Neuronal stem cell (in vitro differentiated cells): ENCODE measurements around the gene PBRM1. TPM values are rescaled to one million over a fixed set of nuclear protein-coding genes. Genes with fewer than 3 reads are reported as not detected.
A peak's percentile ranks its signal among the peaks of the same experiment; 100 is the strongest.

Experiments used
- DNase-seq: peaks from one replicate; pipeline ENCODE4 v3.0.0-alpha.2; 2013; ENCODE audit warnings: low spot score
- H2AFZ ChIP-seq: one replicate; pipeline ENCODE4 v1.6.1; 2013; ENCODE audit warnings: mild to moderate bottlenecking, low read length, inconsistent platforms
- H2AK5ac ChIP-seq: 2 replicates; pipeline ENCODE4 v1.6.1; 2013; ENCODE audit warnings: low read depth, mild to moderate bottlenecking, inconsistent platforms, low read length, moderate library complexity, mixed read lengths
- H2BK120ac ChIP-seq: 2 replicates; pipeline ENCODE4 v1.6.1; 2013; ENCODE audit warnings: low read depth, mild to moderate bottlenecking, inconsistent platforms, low read length, moderate library complexity, mixed read lengths
- H2BK12ac ChIP-seq: one replicate; pipeline ENCODE4 v1.6.1; 2013; ENCODE audit warnings: low read length, inconsistent platforms
- H2BK15ac ChIP-seq: 2 replicates; pipeline ENCODE4 v1.6.1; 2013; ENCODE audit warnings: mild to moderate bottlenecking, low read length, inconsistent platforms, mixed read lengths
- H2BK5ac ChIP-seq: one replicate; pipeline ENCODE4 v1.6.1; 2013; ENCODE audit warnings: inconsistent platforms, mild to moderate bottlenecking, low read length, moderate library complexity
- H3K14ac ChIP-seq: one replicate; pipeline ENCODE4 v1.6.1; 2013; ENCODE audit warnings: low read length, inconsistent platforms
- H3K18ac ChIP-seq: 2 replicates; pipeline ENCODE4 v1.6.1; 2013; ENCODE audit warnings: low read length, inconsistent platforms
- H3K23ac ChIP-seq: 2 replicates; pipeline ENCODE4 v1.6.1; 2013; ENCODE audit warnings: low read depth, mild to moderate bottlenecking, mixed read lengths, low read length, inconsistent platforms; ENCODE audit not compliant: poor library complexity
- H3K27ac ChIP-seq: replicated peaks from 3 replicates; pipeline ENCODE4 v1.5.1; 2013; ENCODE audit warnings: low read length, inconsistent platforms
- H3K27me3 ChIP-seq, 3 experiments: 2 replicates each; pipeline ENCODE4 v1.6.1; 2013; ENCODE audit warnings: low read length in 3 of 3, mild to moderate bottlenecking in 2 of 3, inconsistent platforms in 1 of 3, low read depth in 1 of 3, mixed read lengths in 1 of 3, moderate library complexity in 1 of 3; ENCODE audit not compliant: control insufficient read depth in 3 of 3, insufficient read depth in 3 of 3
- H3K36me3 ChIP-seq, 2 donors: replicated peaks in 1 of 2; 2 replicates each; pipeline ENCODE4 v1.6.1; 2013; ENCODE audit warnings: low read length in 2 of 2; ENCODE audit not compliant: control insufficient read depth in 2 of 2, insufficient read depth in 2 of 2
- H3K4ac ChIP-seq: 2 replicates; pipeline ENCODE4 v1.6.1; 2013; ENCODE audit warnings: inconsistent platforms, mild to moderate bottlenecking, low read length, moderate library complexity
- H3K4me1 ChIP-seq, 2 donors: 1 replicate in 1 of 2; 2 replicates in 1 of 2; pipeline ENCODE4 v1.6.1; 2013; ENCODE audit warnings: low read length in 2 of 2, low read depth in 1 of 2; ENCODE audit not compliant: control insufficient read depth in 2 of 2, insufficient read depth in 1 of 2
- H3K4me2 ChIP-seq: one replicate; pipeline ENCODE4 v1.6.1; 2013; ENCODE audit warnings: mild to moderate bottlenecking, low read length, inconsistent platforms; ENCODE audit not compliant: insufficient read depth, poor library complexity, severe bottlenecking
- H3K4me3 ChIP-seq, 2 donors: 2 replicates each; pipeline ENCODE4 v1.5.1; 2013; ENCODE audit warnings: low read length in 2 of 2, mild to moderate bottlenecking in 2 of 2, inconsistent platforms in 1 of 2, moderate library complexity in 1 of 2
- H3K79me1 ChIP-seq: one replicate; pipeline ENCODE4 v1.6.1; 2013; ENCODE audit warnings: low read depth, mild to moderate bottlenecking, inconsistent platforms, low read length, moderate library complexity
- H3K9ac ChIP-seq: one replicate; pipeline ENCODE4 v1.6.1; 2013; ENCODE audit warnings: mild to moderate bottlenecking, low read depth, low read length, inconsistent platforms; ENCODE audit not compliant: poor library complexity
- H3K9me3 ChIP-seq, 2 donors: replicated peaks in 1 of 2; 2 replicates each; pipeline versions ENCODE3 to v1.6.1; 2013; ENCODE audit warnings: low read length in 2 of 2, mild to moderate bottlenecking in 2 of 2, inconsistent platforms in 1 of 2, low read depth in 1 of 2, mixed read lengths in 1 of 2, moderate library complexity in 1 of 2; ENCODE audit not compliant: control insufficient read depth in 2 of 2, insufficient read depth in 1 of 2
- H4K8ac ChIP-seq: one replicate; pipeline ENCODE4 v1.6.1; 2013; ENCODE audit warnings: low read depth, mild to moderate bottlenecking, inconsistent platforms, low read length, moderate library complexity
- H4K91ac ChIP-seq: one replicate; pipeline ENCODE4 v1.6.1; 2013; ENCODE audit warnings: low read length, low read depth, mild to moderate bottlenecking, inconsistent platforms; ENCODE audit not compliant: poor library complexity
- WGBS, 2 donors: extraction: QIAGEN DNeasy Blood & Tissue Kit; methylation state at CpG; one replicate each; pipeline ENCODE4 v1.1.7; 2013; ENCODE audit warnings: missing lambda C conversion rate in 2 of 2, mixed read lengths in 1 of 2; ENCODE audit not compliant: insufficient read length in 2 of 2, insufficient replicate concordance in 1 of 2; ENCODE audit errors: extremely low coverage in 2 of 2; 5-methylcytosine and 5-hydroxymethylcytosine counted together
- small RNA-seq: library from polyadenylated mRNA; stranded (forward); fragments of <200 nt; extraction: miRNeasy Mini kit (QIAGEN cat#:217004); gene quantifications from one replicate; pipeline ENCODE3, GENCODE V24; 2013; ENCODE audit not compliant: insufficient read depth

PBRM1 gene

DNA sequence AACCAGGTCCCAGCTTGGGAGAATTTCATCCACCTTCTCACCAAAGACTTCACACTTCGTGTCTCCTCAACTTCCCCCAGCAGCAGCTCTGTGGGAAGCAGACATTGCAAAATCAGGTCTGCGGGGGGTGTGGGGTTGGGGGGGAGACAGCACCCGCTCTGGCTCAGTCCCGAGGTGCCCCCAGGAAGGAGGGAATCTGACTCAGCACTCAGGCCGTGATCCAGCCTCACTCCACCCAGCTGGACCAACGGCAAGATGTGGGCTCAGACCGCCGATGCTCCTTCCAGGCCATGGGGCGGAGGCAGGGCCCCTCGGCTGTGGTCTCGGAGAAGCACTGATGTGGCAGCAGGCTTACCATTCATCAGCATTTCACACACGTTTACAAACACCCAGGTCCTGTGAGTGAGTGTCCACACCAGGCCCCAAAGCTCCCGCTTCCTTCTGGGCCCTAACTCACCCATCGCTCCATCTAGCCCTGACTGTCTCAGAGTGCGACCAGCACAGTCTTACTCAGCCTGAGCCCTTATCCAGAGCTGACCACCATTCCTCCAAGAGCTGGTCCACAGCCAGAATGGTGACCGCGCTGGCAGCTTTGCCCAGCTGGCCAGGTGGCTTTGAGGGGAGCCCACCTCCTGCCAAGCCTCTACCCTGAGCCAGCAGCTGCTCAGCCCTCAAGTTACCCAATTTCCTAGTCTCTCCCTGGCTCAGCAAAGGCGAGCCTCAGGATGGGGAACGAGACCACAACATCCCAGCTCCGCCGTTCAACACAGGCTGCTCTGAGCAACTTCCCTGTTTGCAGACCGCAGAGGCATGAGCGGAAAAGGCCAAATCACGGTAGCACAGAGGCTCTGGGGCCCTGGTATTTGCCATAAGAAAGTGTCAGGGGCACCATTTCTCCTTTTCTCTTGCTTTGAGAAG, 187.3 kb downstream of the PBRM1 start:
- Histone ChIP-seq H3K79me1 (no peaks in the 10 kb centered on the region), H2BK5ac (no peak overlapping the region), H2AFZ (no peak overlapping the region), H3K27me3 (peaks cover 0 to 22% (median 0%) of the 10 kb centered on the region in 3 experiments), H3K4me1 (peaks cover 0 to 1% of the 10 kb centered on the region in 2 donors), H3K27ac (no peak overlapping the region), H2BK12ac (no peak overlapping the region), H3K14ac (peak overlapping the region; percentile 75), H3K36me3 (peaks cover 0 to 3% of the 10 kb centered on the region in 2 donors), H4K91ac (no peak overlapping the region), H4K8ac (no peak overlapping the region), H3K23ac (no peak overlapping the region), H3K18ac (no peak overlapping the region), H3K4ac (no peak overlapping the region), H2BK120ac (no peak overlapping the region), H2AK5ac (no peak overlapping the region), H3K4me3 (no peak overlapping the region), H3K9me3 (no peaks in the 10 kb centered on the region), H3K9ac (peak overlapping the region; percentile 53), H2BK15ac (no peak overlapping the region), H3K4me2 (no peak overlapping the region)
- DNase-seq, result no peak
- WGBS, 2 donors, result no CpG with 5 or more reads among the region's 24 CpGs

DNA sequence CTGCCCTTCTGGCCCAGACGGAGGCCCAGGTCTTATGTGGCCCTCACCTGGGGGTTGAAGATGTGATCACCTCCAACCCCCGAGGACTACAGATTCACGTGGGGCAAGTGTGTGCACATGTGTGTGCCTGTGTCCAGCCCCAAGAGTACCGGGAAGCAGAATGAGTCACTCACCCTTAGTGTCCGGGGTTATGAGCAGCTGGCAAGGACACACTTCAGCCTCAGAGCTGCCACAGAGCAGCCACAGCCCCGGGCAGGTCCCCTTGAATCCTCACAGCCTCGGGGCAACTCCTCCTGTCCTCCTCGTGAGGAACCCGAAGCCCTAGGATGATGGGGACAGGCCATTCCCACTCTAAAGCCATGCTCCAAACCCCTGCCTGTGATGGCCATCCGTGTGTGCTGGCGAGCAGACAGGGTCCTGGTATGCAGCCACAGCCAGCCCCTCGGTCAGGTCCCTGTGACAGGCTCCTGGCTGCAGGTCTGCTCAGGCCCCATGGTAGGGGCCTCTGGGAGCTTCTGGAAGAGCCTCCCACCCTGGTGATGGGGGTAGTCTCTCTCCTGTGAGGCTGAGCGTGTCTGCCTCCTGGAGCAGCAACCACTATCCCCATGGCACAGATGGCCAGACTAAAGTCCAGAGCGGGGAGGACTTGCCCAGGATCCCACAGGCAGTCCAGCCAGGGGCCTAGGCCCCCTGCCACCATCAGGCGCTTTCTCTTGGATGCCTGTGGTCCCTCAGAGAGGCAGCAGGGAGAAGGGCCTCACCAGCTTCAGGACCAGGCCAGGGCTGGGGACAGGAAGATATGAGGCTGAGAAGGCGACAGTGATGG, 189.7 kb downstream of the PBRM1 start:
- H2AFZ ChIP-seq, result peak overlapping the region; percentile 24
- peak overlapping the region; percentile 76 for H3K9ac ChIP-seq
- peak overlapping the region; percentile 8 for H3K4ac ChIP-seq
- H3K79me1 ChIP-seq, result no peaks in the 10 kb centered on the region
- H3K36me3 ChIP-seq, result peaks cover 17 to 27% of the 10 kb centered on the region in 2 donors
- H4K91ac ChIP-seq, result no peak overlapping the region
- H3K23ac ChIP-seq, result peak overlapping the region; percentile 58
- no CpG with 5 or more reads among the region's 16 CpGs for WGBS, 2 donors
- no peak overlapping the region for H4K8ac ChIP-seq
- H2BK120ac ChIP-seq, result no peak overlapping the region
- peak overlapping the region; percentile 89 for H2AK5ac ChIP-seq
- H3K14ac ChIP-seq, result peak overlapping the region; percentile 63
- peak overlapping the region; percentile 22 for H2BK15ac ChIP-seq
- H3K4me1 ChIP-seq, result peaks cover 0 to 7% of the 10 kb centered on the region in 2 donors
- no peaks in the 10 kb centered on the region for H3K9me3 ChIP-seq
- H3K4me3 ChIP-seq, result no peak overlapping the region
- H3K27ac ChIP-seq, result no peak overlapping the region
- H2BK12ac ChIP-seq, result no peak overlapping the region
- peak overlapping the region; percentile 60 for H3K18ac ChIP-seq
- no peak for DNase-seq
- peak overlapping the region; percentile 84 for H2BK5ac ChIP-seq
- peaks cover 0 to 5% (median 0%) of the 10 kb centered on the region in 3 experiments for H3K27me3 ChIP-seq
- H3K4me2 ChIP-seq, result no peak overlapping the region

Small RNA genes within 50 kb of the gene (small RNA-seq; reads per million reads assigned to genes)
- gene AC006254.2 (not detected), gene RF00569 (1,631 reads per million, percentile 99 among the genes with 10 or more reads in this experiment), gene RF01183 (not detected), gene RNU6-856P (not detected), gene RNU6ATAC16P (not detected), gene SNORD19 (2.4 reads per million), gene SNORD19B (not detected), gene SNORD69 (4,787 reads per million, percentile 100 among the genes with 10 or more reads in this experiment)
